ENCODE data around the gene FOXP1.

Gene FOXP1

DNA sequence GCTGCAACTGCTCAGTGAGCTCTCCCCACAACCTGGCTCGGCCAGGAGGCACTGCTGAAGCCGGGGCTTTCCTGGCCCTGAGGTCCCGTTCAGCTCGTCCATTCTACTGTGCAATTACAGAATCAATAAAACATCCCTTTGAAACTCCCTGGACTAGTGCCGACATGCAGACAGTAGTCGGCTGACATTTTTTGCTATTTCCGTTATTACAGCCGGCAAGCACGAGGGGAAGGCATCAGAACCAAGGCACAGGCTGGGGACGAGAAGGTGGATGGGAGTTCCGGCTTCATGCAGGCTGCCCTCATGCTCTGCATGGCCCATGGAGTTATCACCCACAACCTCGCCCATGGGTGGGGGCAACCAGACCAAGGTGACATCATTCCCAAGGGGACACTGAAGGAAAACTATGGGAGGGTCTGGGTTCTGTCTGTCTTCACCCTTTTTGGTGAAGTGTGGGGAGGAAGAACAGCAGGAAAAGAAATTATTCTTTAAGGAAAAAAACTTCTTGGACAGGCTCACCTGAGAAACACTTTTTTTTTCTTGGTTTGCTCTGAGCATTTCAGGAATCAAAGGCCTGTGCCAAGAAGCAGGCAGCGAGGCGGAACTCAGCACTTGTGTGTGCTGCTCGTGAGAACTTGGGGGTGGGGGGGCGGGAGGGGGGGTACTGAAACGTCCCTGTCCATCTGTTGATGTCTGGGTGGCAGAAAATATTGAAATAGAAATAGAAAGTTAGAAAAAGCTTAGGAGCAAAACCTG is 154.5 kb downstream of the FOXP1 start:
- no peak for DNase-seq (ENCODE audit: low spot score)

DNA sequence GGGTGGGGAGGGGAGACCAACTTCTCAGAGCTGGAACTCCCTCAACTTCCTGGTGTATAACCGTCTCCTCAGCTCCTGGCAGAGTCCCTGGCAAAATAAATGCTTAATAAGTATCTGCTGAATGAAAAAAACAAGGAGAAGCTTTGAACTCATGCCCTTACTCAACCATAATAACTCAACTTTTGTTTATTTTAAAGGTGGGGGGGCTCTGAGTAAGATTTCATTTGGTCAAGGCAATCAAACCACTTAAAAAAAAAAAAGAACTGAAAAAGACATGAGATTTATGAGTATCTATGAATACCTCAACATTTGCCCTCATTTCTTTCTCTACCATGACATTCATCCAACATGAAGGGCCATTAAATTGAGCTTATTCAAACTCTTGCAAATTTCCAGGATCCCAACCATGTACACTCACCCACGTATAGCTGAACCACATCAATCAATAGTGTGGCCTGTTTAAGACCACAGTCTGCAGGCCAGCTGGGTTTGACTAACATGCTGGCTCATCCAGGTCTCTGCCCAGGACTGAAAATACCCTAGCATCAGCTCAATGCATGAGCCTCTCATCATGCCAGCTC is 157.9 kb downstream of the FOXP1 start:
- no peak for DNase-seq (ENCODE audit: low spot score)

DNA sequence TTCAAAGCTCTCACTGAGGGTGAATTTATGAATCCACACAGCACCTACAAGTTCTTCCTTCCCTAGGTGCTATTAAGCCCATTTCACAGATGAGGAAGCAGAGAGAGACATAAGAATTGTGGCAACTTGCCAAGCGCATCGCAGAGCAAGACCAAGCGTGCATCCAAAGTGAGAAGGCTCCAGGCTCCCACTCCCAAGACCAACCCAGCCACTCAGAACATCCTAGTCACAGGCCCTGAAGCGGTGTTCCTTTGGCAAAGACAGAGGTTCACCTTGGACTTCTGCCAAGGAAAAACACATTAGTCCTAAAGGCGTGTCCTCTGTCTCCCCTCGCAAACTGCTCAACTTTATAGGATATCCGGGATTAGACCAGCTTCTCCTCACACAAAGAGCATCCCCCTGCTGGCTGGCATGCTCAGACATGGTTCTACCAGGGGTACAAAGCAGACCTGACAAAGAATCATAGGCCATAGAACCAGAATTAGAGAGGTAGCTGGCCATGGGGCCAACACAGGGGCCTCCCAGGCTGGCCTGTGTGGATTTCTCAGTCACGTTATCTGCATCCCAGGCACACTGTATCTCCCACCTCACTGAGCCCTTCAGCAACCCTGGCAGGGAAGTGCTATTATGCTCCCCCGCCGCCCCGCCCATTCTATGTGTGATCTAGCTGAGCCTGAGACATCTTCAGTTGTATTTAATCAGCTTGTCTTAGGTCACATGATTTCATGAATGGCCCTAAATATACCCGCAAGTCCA is 160.2 kb downstream of the FOXP1 start:
- no peak for DNase-seq (ENCODE audit: low spot score)

DNA sequence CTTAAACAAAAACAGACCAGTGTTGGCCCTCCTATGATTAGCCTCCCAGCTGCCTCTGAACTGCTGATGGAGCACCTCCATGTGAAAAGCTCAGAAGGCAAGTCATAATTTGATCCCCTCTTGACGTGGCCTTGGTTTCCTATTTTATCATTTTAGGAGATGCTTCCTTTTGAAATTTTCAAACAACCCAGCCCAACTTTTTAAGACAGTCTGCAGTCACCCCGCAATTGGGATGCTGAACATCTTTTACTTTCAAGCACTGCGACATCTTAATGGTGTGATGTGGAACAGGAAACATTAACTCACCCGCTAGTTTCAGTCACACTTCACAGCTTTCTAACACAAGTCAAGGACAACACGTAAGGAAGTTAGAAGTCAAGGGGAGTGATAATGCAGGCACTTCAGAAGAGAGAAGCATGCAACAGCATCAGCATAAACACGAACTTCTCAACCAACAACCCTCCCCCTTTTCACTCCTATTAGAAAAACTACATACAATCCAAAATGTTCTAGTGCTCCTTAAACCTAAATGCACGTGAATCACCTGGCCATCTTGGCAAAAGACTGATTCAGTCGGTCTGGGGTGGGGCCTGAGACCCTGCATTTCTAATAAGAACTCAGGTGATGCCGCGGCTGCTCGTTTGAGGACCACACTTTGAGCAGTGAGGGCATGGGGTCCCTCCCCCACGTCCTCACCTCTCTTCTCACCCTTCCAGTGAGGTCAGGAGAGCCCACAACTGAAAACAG is 161.5 kb downstream of the FOXP1 start:
- DNase-seq (ENCODE audit: low spot score), result no peak

DNA sequence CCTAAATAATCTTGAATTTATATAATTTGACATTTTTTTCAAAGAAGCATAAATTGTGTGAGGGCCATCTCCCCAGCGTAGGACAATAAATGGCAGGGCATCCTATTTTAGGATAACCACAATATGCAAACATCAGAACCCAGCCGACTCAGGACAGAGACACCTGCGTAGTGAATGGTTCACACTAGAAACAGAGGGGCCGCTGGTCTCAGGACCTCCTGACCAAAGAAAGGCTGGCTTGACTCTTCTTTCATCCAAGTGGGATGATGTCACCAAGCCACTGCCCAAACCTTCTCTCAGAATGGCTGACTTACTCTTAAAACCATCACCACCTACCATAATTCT is 162.1 kb downstream of the FOXP1 start:
- no peak for DNase-seq (ENCODE audit: low spot score)

DNA sequence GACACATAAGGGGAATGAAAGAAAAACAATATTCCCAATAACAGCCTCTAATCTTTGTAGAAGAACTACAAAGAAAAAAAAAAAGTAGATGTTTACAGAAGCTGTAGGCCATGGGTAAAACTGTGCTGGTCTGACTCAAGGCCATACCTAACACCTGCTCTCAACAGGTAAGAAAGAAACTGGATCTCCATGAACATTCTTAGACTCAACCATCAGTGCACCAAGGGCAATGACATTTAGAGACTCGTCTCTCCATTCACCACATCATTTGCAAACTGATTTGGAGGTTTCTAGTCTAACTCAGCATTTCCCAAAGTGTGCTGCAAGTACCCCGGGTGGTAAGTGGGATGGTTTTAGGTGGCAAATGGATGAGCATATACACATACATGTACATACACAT is 164.2 kb downstream of the FOXP1 start:
- no peak for DNase-seq (ENCODE audit: low spot score)

DNA sequence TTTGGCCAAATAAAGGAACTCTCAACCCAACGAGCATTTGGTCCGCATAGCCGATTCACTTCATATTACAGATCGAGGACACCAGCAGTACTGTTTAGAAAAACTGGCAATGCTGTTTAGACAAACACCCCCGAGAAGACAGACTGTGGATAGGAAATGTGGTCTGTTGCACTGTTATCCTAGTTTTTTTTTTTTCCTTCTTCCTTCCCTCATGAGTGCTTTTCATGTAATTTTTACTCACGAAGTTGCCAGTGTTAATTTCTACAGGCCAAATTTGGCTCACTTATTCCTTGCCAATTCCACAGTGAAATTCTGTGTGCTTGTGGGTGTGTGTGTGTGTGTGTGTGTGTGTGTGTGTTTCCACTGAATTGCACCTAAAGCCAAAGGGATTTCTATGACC is 165.7 kb downstream of the FOXP1 start:
- no peak for DNase-seq (ENCODE audit: low spot score)

DNA sequence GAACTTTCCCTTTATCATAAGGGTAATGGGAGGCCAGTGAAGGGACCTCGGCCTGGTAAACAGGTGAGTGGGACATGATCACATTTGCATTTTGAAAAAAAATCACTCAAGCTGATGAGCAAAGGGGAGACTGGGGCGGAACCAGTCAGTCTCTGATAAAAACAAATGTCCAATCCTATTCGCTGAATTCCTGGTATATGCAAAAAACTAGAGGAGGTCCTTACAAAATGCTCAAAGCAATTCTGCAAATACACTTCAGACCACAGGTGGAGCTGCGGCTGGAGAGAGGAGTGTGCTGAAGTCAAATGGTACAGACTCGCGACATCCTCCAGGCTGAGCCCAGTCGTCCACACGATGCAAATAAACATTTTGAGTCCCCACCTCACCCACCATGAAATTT is 166.7 kb downstream of the FOXP1 start:
- no peak for DNase-seq (ENCODE audit: low spot score)

DNA sequence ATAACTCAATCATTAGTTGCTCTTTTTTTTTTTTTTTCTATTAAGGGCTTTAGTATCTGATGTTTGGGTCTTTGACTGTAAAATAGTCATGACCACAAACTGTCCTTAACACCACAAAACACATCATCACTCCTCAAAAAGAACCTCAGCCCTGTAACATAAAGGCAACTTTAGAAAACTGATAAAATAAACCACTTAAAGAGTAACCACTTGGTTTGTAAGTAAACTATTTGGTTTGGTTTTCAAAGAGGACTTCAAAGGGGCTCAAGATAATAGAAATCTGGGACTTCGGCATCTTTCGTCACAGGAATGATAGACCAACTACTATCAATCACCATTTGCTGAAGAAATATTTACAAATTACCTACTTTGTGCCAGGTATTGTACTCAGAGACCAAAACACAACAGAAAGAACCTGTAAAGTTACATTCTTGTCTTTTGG is 167.8 kb downstream of the FOXP1 start:
- no peak for DNase-seq (ENCODE audit: low spot score)

DNA sequence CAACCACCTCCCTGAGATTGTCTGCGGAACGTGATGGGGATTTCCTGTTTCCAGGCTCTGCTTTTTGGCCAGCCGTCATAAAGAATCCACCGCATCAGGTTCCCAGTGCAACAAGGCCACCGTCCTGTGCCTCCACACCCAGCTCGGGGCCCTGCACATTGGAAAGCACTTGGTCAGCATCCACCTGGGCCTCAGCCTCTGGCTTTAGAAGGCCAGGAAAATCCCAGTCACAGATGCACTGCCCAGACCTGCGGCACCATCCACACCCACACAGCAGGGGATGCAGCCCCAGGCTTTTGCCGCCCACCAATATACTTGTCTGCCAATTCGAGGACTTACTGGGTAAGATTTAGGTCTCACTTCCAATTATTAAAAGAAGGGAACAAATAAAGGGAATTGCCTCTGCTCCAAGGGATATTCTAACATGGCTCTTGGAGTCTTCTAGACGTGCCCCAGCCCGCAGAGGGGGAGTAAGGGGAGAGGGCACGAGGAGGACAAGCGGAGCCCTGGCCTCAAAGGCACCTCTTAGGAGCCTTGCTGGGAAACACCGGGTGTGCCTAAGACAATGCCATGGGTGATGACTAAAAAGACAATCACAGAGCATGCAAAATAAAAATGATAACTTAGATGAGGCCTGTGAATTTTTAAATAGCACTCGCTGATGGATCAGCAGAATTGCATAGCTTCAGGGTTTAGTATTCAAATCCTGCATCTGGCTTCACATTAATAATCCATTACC is 169.2 kb downstream of the FOXP1 start:
- DNase-seq (ENCODE audit: low spot score), result no peak

DNA sequence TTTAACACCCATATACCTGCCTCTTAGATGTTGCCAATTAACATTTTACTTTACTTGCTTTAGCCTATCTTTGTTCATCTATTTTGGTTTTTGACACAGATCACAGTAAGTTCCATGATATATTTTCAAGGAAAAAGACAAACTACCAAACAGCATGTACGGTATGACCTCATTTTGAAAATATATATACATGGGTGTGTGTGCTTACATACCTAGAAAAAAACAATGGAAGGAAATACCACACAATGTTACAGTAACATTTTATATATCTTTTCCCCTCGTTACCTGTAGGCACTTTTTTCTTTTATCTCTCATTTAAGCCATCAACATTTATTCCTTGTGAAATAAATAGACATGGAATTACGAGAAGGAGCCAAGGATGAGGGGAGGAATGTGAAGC is 170.0 kb downstream of the FOXP1 start:
- no peak for DNase-seq (ENCODE audit: low spot score)

DNA sequence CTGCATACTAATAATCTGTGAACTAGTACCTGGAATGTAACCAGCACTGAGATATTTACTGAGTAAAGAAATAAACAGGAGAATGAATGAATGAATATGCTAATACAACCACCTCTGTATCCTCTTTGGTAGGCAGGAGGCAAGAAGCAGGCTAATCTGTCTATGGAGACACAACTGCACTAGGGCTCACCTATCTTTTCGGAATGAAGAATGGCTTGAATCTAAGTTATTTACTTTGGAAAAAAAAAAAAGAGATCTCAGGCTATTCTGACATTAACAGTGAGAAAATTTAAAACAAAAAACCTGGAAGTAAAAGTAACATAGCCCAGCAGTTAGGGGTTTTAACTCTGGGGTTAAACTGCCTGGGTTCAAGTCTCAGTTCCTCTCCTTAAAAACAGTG is 174.2 kb downstream of the FOXP1 start:
- DNase-seq (ENCODE audit: low spot score), result no peak

DNA sequence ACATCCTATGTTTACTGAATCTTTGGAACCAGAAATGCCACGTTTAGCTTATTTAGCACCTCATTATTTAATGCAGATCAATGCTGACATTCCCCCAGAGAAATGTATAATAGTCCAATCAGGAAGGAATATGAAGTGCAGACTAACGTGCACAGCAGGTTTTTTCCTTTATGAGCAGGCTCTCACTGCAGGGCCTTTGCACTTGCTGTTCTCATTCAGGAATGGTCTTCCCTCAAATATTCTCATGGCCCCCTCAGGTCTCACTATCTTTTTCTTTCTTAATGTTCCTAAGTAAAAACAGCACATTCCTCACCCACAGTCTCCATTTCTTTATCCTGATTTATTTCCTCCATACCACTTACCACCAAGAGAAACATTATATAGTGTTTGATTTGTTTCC is 174.6 kb downstream of the FOXP1 start:
- no peak for DNase-seq (ENCODE audit: low spot score)

DNA sequence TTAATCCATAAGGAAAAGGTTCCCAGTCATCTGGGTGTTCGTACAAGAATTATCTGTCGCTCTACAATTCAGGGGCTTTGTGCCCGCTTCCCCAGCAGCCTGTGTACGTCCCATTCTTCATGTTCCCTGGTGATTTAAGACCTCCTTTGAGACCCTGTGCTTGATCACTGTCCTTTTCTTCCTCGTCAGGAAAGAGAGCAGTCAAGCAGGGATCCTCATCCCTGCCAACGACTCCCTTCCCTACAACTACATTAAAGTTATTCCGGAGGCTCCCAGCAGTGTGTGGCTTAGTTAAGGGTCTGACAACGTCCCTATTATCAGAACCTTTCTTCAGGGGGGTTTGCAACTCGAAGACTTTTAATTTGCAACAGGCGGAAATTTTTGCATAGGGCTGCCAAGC is 175.7 kb downstream of the FOXP1 start:
- DNase-seq (ENCODE audit: low spot score), result no peak

DNA sequence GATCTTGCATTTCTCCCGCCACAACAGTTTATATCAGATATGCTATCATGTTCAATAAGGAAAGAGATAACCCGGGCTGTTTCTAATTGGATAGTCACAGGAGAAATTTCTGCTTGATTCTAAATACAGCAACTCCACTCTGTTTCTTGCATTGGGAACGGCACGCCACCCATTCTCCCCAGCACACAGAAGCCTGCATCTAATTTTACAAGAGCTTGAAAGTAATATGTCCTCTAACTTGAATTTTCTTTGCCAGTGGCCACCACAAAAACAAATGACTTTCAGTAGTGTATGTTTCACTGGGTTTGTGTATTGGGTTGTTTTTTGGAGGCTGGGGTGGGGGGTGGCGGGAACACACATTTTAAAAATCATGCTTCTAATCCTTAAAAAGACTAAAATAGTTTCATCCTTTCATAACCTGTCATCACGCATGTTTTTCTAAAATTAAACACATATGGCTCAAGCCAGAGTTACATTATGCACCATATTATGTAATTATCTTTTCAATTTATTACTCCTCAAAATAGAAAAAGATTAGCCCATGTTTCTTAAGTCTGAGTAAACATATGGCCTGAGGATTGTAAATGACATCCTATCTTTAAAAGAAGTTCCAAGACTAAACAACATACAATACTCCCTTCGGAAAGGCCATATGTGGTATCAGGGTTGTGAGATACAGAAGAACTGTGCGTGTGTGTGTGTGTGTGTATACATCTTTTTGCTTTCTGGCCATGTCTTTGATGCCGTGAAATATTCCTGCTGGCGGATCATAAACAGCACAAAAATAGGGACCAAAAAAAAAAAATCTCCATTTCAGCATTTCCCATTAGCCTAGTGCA is 176.3 kb downstream of the FOXP1 start:
- DNase-seq (ENCODE audit: low spot score), result no peak

DNA sequence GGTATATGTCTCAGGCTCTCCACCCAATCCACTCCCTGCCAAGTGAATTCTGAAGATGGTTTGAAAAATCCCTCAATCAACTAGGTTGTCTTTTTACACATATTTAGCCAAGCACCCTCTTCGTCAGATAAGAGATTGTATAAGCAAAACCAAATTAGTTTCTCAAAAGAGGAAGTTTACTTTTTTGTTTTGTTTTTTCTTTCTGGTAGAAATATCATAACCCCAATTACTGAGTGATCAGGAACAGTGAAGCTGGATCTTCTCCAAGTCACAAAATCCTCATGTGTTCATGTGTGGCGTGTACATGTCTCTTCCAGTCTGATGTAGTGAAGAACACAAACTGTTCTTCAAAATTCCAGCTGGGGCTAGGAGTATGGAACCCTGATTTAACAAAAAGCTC is 180.6 kb downstream of the FOXP1 start:
- no peak for DNase-seq (ENCODE audit: low spot score)

DNA sequence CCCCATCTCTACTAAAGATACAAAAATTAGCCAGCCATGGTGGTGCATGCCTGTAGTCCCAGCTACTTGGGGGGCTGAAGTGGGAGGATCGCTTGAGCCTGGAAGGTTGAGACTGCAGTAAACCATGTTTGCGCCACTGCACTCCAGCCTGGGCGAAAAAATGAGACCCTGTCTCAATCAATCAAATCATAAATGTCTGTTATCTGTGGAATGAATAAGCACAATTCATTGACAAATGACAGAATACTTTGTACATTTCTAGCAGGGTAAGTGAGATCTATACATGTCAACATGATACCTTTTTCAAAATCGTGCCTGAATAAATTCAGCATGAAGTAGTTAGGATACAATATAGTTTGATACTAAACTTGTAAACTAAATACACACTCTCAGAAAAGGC is 181.2 kb downstream of the FOXP1 start:
- no peak for DNase-seq (ENCODE audit: low spot score)

DNA sequence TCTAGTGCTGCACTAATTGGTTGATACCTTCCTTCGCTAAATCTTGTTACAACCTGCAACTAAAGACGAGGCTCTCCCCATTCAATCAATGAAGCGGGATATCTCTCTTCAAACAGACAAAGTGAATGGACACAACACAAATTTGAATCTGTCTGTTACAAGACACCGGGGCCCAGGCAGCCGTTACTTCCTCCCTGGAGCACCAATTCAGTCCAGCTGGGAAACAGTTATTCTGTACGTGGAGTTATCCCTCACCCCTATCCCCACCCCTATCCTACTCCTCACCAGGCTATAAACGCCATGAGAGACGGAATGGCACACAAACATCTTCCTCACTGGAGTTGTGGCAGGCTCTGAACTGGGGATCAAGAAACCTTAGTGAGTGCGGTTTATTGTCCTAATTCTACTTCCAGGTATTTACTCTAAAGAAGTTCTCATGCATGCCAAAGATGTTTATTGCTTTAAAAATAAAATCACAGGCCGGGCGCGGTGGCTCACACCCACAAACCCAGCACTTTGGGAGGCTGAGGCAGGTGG is 181.8 kb downstream of the FOXP1 start:
- DNase-seq (ENCODE audit: low spot score), result no peak

DNA sequence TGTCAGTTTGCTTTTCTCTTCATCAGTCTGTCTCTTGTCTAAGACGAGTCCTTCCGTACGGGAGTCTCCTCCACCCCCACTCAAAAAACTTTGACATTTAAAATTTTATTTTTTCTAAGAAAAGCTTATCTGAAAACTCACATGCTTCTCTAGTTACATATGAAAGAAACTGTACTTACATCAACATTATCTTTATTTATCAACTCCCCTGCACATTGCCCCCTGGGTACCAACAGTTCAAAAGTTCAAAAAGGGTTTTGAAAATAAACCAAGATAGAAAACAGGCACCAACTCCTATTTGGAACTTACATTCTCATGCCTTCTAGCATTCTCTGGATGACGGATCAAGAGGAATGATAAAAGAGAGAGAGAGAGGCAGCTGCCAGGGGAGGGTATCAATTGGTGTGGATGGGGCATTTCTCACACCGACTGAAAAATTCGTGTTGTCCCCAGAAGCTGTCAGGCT is 182.5 kb downstream of the FOXP1 start:
- DNase-seq (ENCODE audit: low spot score), result no peak

DNA sequence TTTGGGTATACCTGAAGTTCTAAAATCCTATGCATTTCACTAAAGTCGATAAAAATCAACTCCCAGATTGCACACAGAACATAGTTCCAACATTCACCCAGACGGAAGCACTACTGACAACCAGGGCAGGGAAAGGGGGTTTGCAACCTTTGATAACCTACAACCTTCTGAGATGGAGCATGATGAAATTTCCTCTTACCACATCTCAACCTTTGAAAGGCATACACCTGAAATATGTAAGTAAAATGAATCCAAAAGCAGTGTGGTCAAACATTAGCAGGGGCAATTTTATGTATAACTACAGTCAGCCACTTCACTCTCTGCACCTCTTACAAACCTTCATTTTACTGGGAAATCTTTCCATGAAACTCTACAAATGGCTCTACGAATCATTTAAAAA is 184.1 kb downstream of the FOXP1 start:
- no peak for DNase-seq (ENCODE audit: low spot score)

Measured in globus pallidus (tissue), 1 donor.